NB4 (cell line): ENCODE measurements around the gene TRABD.

Experiments used
- DNase-seq: peaks from one replicate; pipeline ENCODE4 v3.0.0; 2010; ENCODE audit warnings: low read depth
- H3K4me3 ChIP-seq: one replicate; pipeline ENCODE4 v1.5.1; 2011; ENCODE audit warnings: mild to moderate bottlenecking, low read depth, low read length, moderate library complexity
- MAX ChIP-seq: IDR thresholded peaks from 2 replicates; pipeline ENCODE4 v1.6.1; 2011; ENCODE audit warnings: low read depth, low read length
- MYC ChIP-seq: IDR thresholded peaks from 2 replicates; pipeline ENCODE4 v1.6.1; 2011; ENCODE audit warnings: low read depth, low read length
- POLR2A ChIP-seq: IDR thresholded peaks from 2 replicates; pipeline ENCODE4 v1.6.1; 2011; ENCODE audit warnings: mild to moderate bottlenecking; ENCODE audit not compliant: insufficient read length; ENCODE audit errors: extremely low read depth
- TF ChIP-seq, protein P1 (sequence below): IDR thresholded peaks from one replicate; pipeline ENCODE4 v1.5.1; 2012; ENCODE audit warnings: low read depth, low read length

The TRABD gene

GRCh38 chr22:50238755-50239154, 53.0 kb downstream of the TRABD start:
- TF ChIP-seq POLR2A (no peak), MAX (no peak)
- TF ChIP-seq, protein P1, sequence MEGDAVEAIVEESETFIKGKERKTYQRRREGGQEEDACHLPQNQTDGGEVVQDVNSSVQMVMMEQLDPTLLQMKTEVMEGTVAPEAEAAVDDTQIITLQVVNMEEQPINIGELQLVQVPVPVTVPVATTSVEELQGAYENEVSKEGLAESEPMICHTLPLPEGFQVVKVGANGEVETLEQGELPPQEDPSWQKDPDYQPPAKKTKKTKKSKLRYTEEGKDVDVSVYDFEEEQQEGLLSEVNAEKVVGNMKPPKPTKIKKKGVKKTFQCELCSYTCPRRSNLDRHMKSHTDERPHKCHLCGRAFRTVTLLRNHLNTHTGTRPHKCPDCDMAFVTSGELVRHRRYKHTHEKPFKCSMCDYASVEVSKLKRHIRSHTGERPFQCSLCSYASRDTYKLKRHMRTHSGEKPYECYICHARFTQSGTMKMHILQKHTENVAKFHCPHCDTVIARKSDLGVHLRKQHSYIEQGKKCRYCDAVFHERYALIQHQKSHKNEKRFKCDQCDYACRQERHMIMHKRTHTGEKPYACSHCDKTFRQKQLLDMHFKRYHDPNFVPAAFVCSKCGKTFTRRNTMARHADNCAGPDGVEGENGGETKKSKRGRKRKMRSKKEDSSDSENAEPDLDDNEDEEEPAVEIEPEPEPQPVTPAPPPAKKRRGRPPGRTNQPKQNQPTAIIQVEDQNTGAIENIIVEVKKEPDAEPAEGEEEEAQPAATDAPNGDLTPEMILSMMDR: no peak
- no peak for DNase-seq
- no peak overlapping the region for H3K4me3 ChIP-seq

- 0 out of 2 replicates have a peak, but pooled peaks have one; percentile 9 for TF ChIP-seq MAX
- TF ChIP-seq MYC: no peak
- TF ChIP-seq, protein P1: no peak
- TF ChIP-seq POLR2A: no peak
- H3K4me3 ChIP-seq: peak overlapping the region; percentile 89
- no peak for DNase-seq
Measured at GRCh38 chr22:50242406-50242949, 56.8 kb downstream of the TRABD start.

DNA sequence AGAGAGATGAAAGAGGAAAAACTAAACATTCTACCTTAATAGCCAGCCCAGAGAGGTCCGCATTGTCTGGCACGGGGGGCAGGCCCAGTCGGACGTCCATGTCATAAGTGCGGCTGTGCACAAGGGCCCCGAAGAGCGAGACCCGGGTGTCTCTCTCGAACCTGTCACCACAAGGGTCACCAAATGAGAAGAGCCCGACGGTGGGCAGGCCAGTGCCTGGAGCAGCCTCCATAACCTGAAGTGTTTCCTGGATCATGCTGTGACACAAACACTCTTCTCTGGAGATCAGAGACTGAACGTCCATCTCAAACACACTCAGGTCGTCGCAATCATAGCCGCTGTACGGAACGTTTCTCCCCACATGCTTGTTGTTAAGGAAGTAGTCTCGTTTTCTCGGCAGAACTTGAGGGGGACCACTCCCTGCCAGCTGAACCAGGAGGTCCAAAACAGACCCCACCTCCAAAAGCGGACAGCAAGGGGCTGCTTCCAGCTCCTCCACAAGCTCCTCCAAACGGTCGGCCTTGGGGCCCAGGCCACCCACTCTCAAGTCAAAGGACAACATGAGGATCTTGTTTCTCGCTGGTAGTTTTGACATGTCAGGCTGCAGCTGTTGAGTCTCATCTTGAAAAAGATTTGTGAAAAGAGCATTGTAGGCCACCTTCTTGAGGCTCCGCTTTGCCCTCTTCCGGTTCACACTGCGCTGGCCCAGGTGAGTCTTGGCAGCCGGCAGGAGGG, 58.1 kb downstream of the TRABD start:
- TF ChIP-seq POLR2A: no peak
- TF ChIP-seq MAX: no peak
- TF ChIP-seq, protein P1: no peak
- TF ChIP-seq MYC: no peak
- peak overlapping the region; percentile 89 for H3K4me3 ChIP-seq
- DNase-seq: peak; percentile 53

DNA sequence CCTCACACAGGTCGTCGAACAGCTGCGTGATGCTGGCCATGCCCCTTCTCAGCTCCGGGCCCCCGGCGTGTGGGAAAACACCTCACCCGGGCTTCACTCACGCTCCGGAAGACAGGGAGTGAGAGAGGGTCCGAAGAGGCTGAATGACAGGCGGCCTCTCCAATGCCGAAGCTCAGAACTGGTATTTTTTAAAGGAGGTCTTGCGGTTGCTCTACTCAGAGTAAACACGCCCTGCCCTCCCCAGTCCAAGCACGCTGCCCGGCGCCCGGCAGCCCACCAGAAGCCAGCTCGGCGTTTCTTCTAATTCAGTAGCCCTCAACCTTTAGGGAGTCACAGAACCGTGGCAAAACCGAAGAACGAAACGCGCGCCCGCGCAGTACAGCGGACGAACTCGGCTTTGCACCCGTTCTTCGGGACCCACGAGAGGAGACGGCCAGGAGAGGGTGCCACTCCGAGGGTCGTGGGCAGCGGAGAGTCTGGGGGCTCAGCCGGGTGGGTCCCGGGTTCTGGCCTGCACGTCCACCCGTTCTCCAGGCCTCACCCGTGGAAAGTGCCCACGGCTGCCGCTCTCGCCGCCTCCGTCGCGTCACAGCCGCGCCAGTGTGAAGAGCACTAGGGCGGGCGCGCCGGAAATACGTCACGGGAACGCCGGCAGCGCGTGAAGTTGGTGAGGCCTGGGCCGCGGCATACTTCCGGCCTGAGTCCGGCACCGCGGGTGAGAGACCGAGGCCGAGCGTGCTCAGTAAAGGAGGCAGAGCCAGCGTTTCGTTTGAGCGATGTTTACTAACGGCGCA, 58.9 kb downstream of the TRABD start, which contains the start of gene TUBGCP6:
TUBGCP6 (minus strand) TSS at position 604 of the 794 bp plus-strand sequence; CDS start at position 40, 564 bp downstream.
- TF ChIP-seq MAX (peak; percentile 59), MYC (peak; percentile 82; the same call in 1 of the 2 replicates), POLR2A (peak; percentile 58)
- TF ChIP-seq, protein P1: no peak
- DNase-seq: peak; percentile 95
- H3K4me3 ChIP-seq: peak within 1 kb of the TSS; percentile 89

DNA sequence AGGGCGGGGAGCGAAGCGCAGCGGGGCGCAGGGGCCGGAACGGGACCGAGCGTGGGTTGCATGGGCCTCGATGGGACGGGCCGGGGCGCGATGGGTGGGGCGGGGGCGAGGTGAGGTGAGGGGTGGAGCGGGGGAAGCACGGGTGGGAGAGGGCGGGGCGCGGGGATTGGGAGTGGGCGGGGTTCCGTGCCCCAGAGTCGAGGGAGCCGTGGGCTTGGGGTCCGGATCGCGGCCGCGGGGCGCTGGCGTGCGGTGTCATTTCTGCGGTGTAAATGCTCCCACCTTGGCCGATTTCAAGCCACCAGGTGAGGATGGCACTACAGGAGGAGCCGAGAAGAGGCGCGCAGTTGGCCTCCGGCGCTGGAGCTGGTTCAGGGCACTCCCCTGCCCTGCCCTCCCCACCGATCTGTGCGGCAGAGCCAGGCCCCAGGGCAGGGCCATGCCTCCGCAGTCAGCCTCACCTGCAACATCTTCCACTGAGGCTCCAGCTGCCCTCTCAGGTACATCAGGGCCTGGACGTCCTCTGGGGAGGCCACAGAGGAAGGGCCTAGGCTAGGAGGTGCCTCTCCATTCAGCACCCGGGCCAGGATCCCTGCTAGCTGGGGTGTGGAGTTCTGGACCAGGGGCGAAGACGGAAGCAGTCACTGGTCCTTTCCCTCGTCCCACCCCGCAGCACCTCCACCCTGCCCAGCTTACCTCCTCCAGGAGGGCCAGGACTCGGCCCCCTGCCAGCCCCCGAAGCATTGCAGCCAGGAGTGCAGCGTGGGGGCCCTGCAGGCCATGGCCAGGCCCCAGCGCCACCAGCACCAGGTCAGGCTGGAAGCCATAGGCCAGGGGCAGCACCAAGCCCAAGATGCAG, 59.7 kb downstream of the TRABD start:
- peak overlapping the region; percentile 89 for H3K4me3 ChIP-seq

More for the DNA sequence above, 59.7 kb downstream of the TRABD start:
- TF ChIP-seq MYC: no peak
- TF ChIP-seq, protein P1: no peak
- TF ChIP-seq MAX: no peak
- TF ChIP-seq POLR2A: no peak
- no peak for DNase-seq
